Measurements from ENCODE around the gene PTPRG. TPM values are rescaled to one million over a fixed set of nuclear protein-coding genes. Genes with fewer than 3 reads are reported as not detected.
A peak's percentile ranks its signal among the peaks of the same experiment; 100 is the strongest.
"Not testable (repeated sequence)": the region's sequence is repeated elsewhere in the genome, so short reads cannot be mapped to it uniquely, and the experiment has no call there.

The PTPRG gene
- total RNA-seq, 1 donor from 2014 or later: 78.2 TPM

- no peak for DNase-seq
These were observed 166.1 kb downstream of the PTPRG start for GRCh38 chr3:61727435-61727834.

GRCh38 chr3:61729038-61729634, 167.8 kb downstream of the PTPRG start:
- peak; percentile 75 for DNase-seq

GRCh38 chr3:61730056-61730455, 168.7 kb downstream of the PTPRG start:
- DNase-seq: peak; percentile 89

GRCh38 chr3:61730577-61731231, 169.3 kb downstream of the PTPRG start:
- no peak for DNase-seq

- no peak for DNase-seq
These were observed 171.6 kb downstream of the PTPRG start for GRCh38 chr3:61733000-61733399.

- peak; percentile 75 for DNase-seq
These were observed 172.5 kb downstream of the PTPRG start for GRCh38 chr3:61733876-61734275.

- DNase-seq: no peak
These were observed 173.6 kb downstream of the PTPRG start for GRCh38 chr3:61734749-61735686.

GRCh38 chr3:61736506-61736905, 175.1 kb downstream of the PTPRG start:
- DNase-seq: no peak

- no peak for DNase-seq
These were observed 178.3 kb downstream of the PTPRG start for GRCh38 chr3:61739640-61740039.

- no peak for DNase-seq
These were observed 179.1 kb downstream of the PTPRG start for GRCh38 chr3:61740494-61740893.

GRCh38 chr3:61741551-61741950, 180.2 kb downstream of the PTPRG start:
- no peak for DNase-seq

GRCh38 chr3:61742006-61742405, 180.6 kb downstream of the PTPRG start:
- no peak for DNase-seq

GRCh38 chr3:61743067-61743466, 181.7 kb downstream of the PTPRG start:
- no peak for DNase-seq

- DNase-seq: no peak
These were observed 182.4 kb downstream of the PTPRG start for GRCh38 chr3:61743686-61744242.

- no peak for DNase-seq
These were observed 186.9 kb downstream of the PTPRG start for GRCh38 chr3:61748288-61748687.

- peak; percentile 22 for DNase-seq
These were observed 189.4 kb downstream of the PTPRG start for GRCh38 chr3:61750766-61751165.

- no peak for DNase-seq
These were observed 197.5 kb downstream of the PTPRG start for GRCh38 chr3:61758839-61759238.

- DNase-seq: not testable (repeated sequence)
These were observed 199.4 kb downstream of the PTPRG start for GRCh38 chr3:61760783-61761182.

- DNase-seq: peak; percentile 15
These were observed 200.5 kb downstream of the PTPRG start for GRCh38 chr3:61761694-61762430.

GRCh38 chr3:61765157-61765876, 203.9 kb downstream of the PTPRG start:
- no peak for DNase-seq

Data from tongue (tissue), 2 donors.